Renal pelvis (tissue), 4 donors: ENCODE results near the gene SPECC1. TPM values are rescaled to one million over a fixed set of nuclear protein-coding genes. Genes with fewer than 3 reads are reported as not detected.
A peak's percentile ranks its signal among the peaks of the same experiment; 100 is the strongest.
"Not testable (repeated sequence)": the region's sequence is repeated elsewhere in the genome, so short reads cannot be mapped to it uniquely, and the experiment has no call there.

Experiments used
- DNase-seq: peaks from one replicate; pipeline ENCODE4 v3.0.0-alpha.2; 2013
- polyA plus RNA-seq, 3 donors: library from polyadenylated mRNA; unstranded; fragments of 120-200 nt; gene quantifications; one replicate each; pipeline ENCODE4 v1.2.1, GENCODE V29; 2013; ENCODE audit not compliant: insufficient read length in 3 of 3

Gene SPECC1
- polyA plus RNA-seq, 3 donors = 12.0 to 14.1 (median 13.1) TPM

DNA sequence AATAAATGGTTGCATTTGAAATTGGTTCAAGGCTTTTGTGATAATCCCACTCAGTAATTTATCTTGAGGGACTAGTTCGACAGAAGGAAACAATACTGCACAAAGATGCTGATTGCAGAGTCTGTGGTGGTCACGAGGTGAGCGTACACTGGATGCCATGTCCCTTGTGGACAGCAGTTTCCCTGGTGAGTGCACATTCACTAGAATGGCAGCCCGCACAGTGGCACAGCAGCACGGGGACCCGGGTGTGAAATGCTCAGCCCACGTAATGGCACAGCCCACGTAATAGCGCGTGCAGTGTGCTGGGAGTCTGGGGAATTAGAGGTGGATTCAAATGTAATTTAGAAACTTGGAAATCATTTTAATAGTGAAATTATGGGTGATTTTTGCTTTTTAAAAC lies 304.1 kb downstream of the SPECC1 start:
- DNase-seq = no peak

GRCh38 chr17:20313891-20314290 lies 304.7 kb downstream of the SPECC1 start:
- DNase-seq = no peak

- no peak for DNase-seq
These were observed 305.7 kb downstream of the SPECC1 start for GRCh38 chr17:20314834-20315233.

DNA sequence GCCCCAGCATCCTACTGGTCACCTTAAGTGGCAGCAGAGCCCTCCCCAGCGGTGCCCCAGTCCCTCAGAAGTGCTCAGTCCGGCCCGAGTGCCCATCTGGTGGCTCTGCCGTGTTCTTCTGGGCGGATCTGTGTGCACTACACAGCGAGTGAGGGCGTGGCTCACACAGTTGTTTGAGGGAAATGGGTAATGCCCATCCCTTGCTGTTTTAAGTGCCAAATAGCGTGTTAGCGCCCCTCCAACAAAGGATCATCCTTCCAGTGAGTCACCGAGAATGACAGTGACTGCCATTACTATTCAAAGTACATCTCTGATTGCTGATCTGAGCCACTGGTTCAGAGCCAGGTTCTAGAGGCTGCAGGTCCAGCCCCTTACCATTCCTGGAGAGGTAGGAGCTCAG lies 306.2 kb downstream of the SPECC1 start:
- DNase-seq = no peak

DNA sequence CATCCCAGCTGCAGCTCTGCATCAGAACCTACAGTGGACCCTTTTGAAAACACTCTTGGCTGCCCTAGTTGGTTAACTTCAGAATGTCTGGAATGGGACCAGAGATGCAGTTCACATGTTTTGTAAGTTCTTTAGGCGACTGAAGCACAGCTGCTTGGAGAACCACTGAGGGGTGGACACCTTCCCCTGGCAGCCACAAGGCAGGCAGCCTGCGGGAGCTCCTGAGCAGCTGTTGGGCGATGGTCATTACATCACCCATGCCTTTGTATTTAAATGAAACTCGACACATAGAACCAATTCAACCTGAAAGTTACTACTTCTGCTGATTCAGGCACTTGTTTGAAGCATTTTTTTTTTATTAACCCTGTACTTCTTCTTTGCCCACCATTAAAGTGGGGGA lies 306.7 kb downstream of the SPECC1 start:
- DNase-seq = no peak

- peak; percentile 58 for DNase-seq
These were observed 311.5 kb downstream of the SPECC1 start for GRCh38 chr17:20320535-20321229.

GRCh38 chr17:20321357-20321756 lies 312.2 kb downstream of the SPECC1 start:
- DNase-seq = not testable (repeated sequence)

GRCh38 chr17:20327739-20328138 lies 318.6 kb downstream of the SPECC1 start:
- not testable (repeated sequence) for DNase-seq

DNA sequence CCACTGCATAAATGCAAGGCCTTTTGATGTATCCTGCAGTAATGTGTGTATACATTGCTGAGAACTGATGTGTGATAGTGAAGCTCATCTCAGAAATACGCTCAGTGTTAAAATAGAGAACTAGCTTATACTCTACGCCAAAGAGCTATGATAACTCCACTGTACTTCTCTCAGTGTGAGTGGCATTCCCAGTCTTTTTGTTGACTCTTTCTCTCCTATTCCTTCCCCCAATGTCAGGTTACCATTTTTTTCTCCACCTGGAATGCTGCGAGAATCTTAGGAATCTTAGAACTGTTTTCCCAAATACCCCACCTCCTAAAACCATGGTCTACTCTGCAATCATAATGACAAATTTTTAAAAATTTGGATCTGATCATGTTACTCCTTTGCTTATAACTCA lies 342.2 kb downstream of the SPECC1 start:
- DNase-seq = not testable (repeated sequence)

GRCh38 chr17:20352567-20352966 lies 343.4 kb downstream of the SPECC1 start:
- not testable (repeated sequence) for DNase-seq

DNA sequence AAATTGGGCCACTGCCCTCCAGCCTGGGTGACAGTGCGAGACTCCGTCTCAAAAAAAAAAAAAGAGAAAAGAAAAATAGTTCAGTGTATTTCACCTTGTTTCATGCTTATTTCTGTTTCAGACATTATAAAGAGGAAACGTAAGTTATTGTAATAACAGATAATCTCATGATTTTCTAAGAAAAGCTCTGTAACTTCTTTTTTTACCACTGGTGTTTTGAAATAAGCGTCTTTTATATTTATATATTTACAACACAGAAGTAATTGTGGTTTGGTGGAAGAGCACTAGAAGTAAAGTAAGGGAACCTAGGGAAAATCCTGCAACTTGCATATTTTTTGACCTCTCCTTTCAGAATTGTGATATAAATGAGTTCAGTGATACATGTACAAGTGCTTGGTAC lies 354.7 kb downstream of the SPECC1 start:
- not testable (repeated sequence) for DNase-seq

Other genes starting within 250 kb of the SPECC1 start
- gene ULK2, start 141.4 kb upstream of the SPECC1 start, polyA plus RNA-seq = 10 to 100 TPM; 26.0 to 33.1 (median 32.5) TPM
- gene AKAP10, start 31.5 kb upstream of the SPECC1 start, polyA plus RNA-seq = 10 to 100 TPM; 25.6 to 30.2 (median 28.6) TPM